Liver (tissue), 10 donors: ENCODE results near the gene CDCA5. TPM values are rescaled to one million over a fixed set of nuclear protein-coding genes. Genes with fewer than 3 reads are reported as not detected.

Source experiments
- DNase-seq: peaks from one replicate; pipeline ENCODE4 v3.0.0-alpha.2; 2017; ENCODE audit warnings: low spot score
- H3K27ac ChIP-seq, 2 donors: one replicate each; pipeline ENCODE4 v1.7.0; 2013; ENCODE audit warnings: inconsistent platforms in 2 of 2, low read length in 2 of 2, control low read depth in 1 of 2, low read depth in 1 of 2, mild to moderate bottlenecking in 1 of 2
- H3K27me3 ChIP-seq, 4 donors: one replicate each; pipeline versions ENCODE4 v1.6.1 to v1.7.0; 2013; ENCODE audit warnings: low read length in 3 of 4, inconsistent platforms in 1 of 4, mild to moderate bottlenecking in 1 of 4, moderate library complexity in 1 of 4; ENCODE audit not compliant: control insufficient read depth in 4 of 4, insufficient read depth in 4 of 4
- H3K36me3 ChIP-seq, 4 donors: one replicate each; pipeline versions ENCODE4 v1.6.1 to v1.7.0; 2013; ENCODE audit warnings: low read length in 3 of 4, mild to moderate bottlenecking in 3 of 4, low read depth in 1 of 4, moderate library complexity in 1 of 4; ENCODE audit not compliant: control insufficient read depth in 4 of 4, insufficient read depth in 3 of 4
- H3K4me1 ChIP-seq, 4 donors: one replicate each; pipeline versions ENCODE4 v1.6.1 to v1.7.0; 2013; ENCODE audit warnings: low read length in 3 of 4, mild to moderate bottlenecking in 3 of 4, moderate library complexity in 1 of 4; ENCODE audit not compliant: control insufficient read depth in 4 of 4, insufficient read depth in 4 of 4
- H3K4me3 ChIP-seq, 3 donors: one replicate each; pipeline versions ENCODE4 v1.6.1 to v1.7.0; 2013; ENCODE audit warnings: low read length in 3 of 3, control low read depth in 1 of 3, low read depth in 1 of 3, mild to moderate bottlenecking in 1 of 3
- H3K9ac ChIP-seq, 2 donors: one replicate each; pipeline ENCODE4 v1.7.0; 2013; ENCODE audit warnings: low read length in 2 of 2, mild to moderate bottlenecking in 2 of 2, moderate library complexity in 2 of 2, control low read depth in 1 of 2, low read depth in 1 of 2
- H3K9me3 ChIP-seq, 4 donors: one replicate each; pipeline versions ENCODE4 v1.6.1 to v1.7.0; 2013; ENCODE audit warnings: low read length in 3 of 4; ENCODE audit not compliant: control insufficient read depth in 4 of 4
- FOXA1 ChIP-seq: IDR thresholded peaks from 2 replicates; pipeline ENCODE4 v1.6.1; 2016; ENCODE audit warnings: antibody characterized with exemption
- FOXA2 ChIP-seq: IDR thresholded peaks from 2 replicates; pipeline ENCODE4 v1.6.1; 2016; ENCODE audit warnings: antibody characterized with exemption
- GABPA ChIP-seq, 2 donors: IDR thresholded peaks in 1 of 2; conservative IDR thresholded peaks in 1 of 2; 2 replicates each; pipeline ENCODE4 v1.6.1; 2016; ENCODE audit warnings: antibody characterized with exemption in 2 of 2, mild to moderate bottlenecking in 1 of 2, moderate library complexity in 1 of 2
- HNF4A ChIP-seq, 2 donors: conservative IDR thresholded peaks; 2 replicates each; pipeline ENCODE4 v1.6.1; 2016; ENCODE audit warnings: antibody characterized with exemption in 2 of 2, mild to moderate bottlenecking in 2 of 2
- HNF4G ChIP-seq: IDR thresholded peaks from 2 replicates; pipeline ENCODE4 v1.6.1; 2016; ENCODE audit warnings: antibody characterized with exemption
- JUND ChIP-seq, 2 donors: IDR thresholded peaks; 2 replicates each; pipeline ENCODE4 v1.6.1; 2016; ENCODE audit warnings: antibody characterized with exemption in 2 of 2
- NR2F2 ChIP-seq: IDR thresholded peaks from 2 replicates; pipeline ENCODE4 v1.6.1; 2016; ENCODE audit warnings: antibody characterized with exemption
- RAD21 ChIP-seq, 2 donors: IDR thresholded peaks; 2 replicates each; pipeline ENCODE4 v1.6.1; 2016; ENCODE audit warnings: antibody characterized with exemption in 2 of 2, mild to moderate bottlenecking in 2 of 2
- RXRA ChIP-seq, 2 donors: IDR thresholded peaks; 2 replicates each; pipeline ENCODE4 v1.6.1; 2017 to 2018; ENCODE audit warnings: antibody characterized with exemption in 2 of 2, mild to moderate bottlenecking in 1 of 2
- SP1 ChIP-seq: IDR thresholded peaks from 2 replicates; pipeline ENCODE4 v1.6.1; 2018; ENCODE audit warnings: antibody characterized with exemption, mild to moderate bottlenecking
- TAF1 ChIP-seq: conservative IDR thresholded peaks from 2 replicates; pipeline ENCODE4 v1.6.1; 2016; ENCODE audit warnings: antibody characterized with exemption, mild to moderate bottlenecking
- YY1 ChIP-seq: IDR thresholded peaks from 2 replicates; pipeline ENCODE4 v1.6.1; 2016; ENCODE audit warnings: antibody characterized with exemption, mild to moderate bottlenecking
- WGBS: extraction: QIAGEN DNeasy Blood & Tissue Kit; methylation state at CpG from one replicate; pipeline ENCODE4 v1.1.7; 2013; 5-methylcytosine and 5-hydroxymethylcytosine counted together
- polyA plus RNA-seq, 2 donors: library from polyadenylated mRNA; stranded (reverse) in 1 of 2; unstranded in 1 of 2; fragments of 200-250 nt in 1 of 2; fragments of >200 nt in 1 of 2; fragmentation: Nextera tagmentation in 1 of 2; extraction: Ambion mirVana in 1 of 2; gene quantifications; one replicate each; pipeline versions ENCODE4 v1.2.1 to v1.2.3, GENCODE V29; 2013 to 2015
- small RNA-seq: library from RNA; depleted of rRNA; stranded (forward); fragments of <200 nt; gene quantifications from one replicate; pipeline ENCODE3, GENCODE V24; 2014
- total RNA-seq, 2 donors: library from RNA; depleted of rRNA; stranded (reverse); fragments of >200 nt; gene quantifications; one replicate each; pipeline ENCODE4 v1.2.3, GENCODE V29; 2014
- TF ChIP-seq, protein P1 (sequence below): IDR thresholded peaks from 2 replicates; pipeline ENCODE4 v1.6.1; 2016; ENCODE audit warnings: antibody characterized with exemption, mild to moderate bottlenecking
- TF ChIP-seq, protein P2 (sequence below): IDR thresholded peaks from 2 replicates; pipeline ENCODE4 v1.6.1; 2016; ENCODE audit warnings: antibody characterized with exemption
- TF ChIP-seq, protein P3 (sequence below): IDR thresholded peaks from 2 replicates; pipeline ENCODE4 v1.6.1; 2016; ENCODE audit warnings: antibody characterized with exemption
- TF ChIP-seq, protein P4 (sequence below): IDR thresholded peaks from 2 replicates; pipeline ENCODE4 v1.6.1; 2016; ENCODE audit warnings: antibody characterized with exemption
- TF ChIP-seq, protein P5 (sequence below): fragments of 150-350 bp; IDR thresholded peaks from 2 replicates; pipeline ENCODE4 v1.5.1; 2017; ENCODE audit warnings: improper control_type of control experiment, low read depth, low read length; ENCODE audit not compliant: missing input control
- donor health status: healthy.
- donor health status: healthy.
- donor health status: healthy.
- donor health status: healthy.
- donor health status: healthy.

The CDCA5 gene
- total and polyA plus RNA-seq, 4 donors: 0.17 to 12.0 (median 1.7) TPM

DNA sequence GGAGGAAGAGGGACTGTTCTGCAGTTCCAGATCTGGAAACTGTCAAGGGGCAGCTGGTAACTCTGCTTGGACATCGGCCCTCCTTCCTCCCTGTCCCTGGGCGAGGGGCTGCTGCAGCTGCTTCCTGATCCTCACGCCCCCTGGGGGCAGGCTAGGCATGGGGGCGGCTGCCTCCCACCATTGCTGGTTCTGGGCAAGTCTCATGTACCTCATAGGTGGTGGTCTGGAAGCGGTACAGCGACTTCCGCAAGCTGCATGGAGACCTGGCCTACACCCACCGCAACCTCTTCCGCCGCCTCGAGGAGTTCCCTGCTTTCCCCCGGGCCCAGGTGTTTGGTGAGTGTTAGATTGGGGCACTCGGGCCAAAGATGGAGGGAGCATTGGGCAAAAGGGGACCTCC lies 51.6 kb downstream of the CDCA5 start:
- WGBS: 87% methylated on average over 13 of the region's 13 CpGs
- no peak for TF ChIP-seq FOXA1
- TF ChIP-seq HNF4A (conservative IDR thresholded peaks at IDR 0.05): no peak
- TF ChIP-seq RXRA (IDR thresholded peaks at IDR 0.05): no peak
- no peak for TF ChIP-seq HNF4G
- TF ChIP-seq, protein P1, sequence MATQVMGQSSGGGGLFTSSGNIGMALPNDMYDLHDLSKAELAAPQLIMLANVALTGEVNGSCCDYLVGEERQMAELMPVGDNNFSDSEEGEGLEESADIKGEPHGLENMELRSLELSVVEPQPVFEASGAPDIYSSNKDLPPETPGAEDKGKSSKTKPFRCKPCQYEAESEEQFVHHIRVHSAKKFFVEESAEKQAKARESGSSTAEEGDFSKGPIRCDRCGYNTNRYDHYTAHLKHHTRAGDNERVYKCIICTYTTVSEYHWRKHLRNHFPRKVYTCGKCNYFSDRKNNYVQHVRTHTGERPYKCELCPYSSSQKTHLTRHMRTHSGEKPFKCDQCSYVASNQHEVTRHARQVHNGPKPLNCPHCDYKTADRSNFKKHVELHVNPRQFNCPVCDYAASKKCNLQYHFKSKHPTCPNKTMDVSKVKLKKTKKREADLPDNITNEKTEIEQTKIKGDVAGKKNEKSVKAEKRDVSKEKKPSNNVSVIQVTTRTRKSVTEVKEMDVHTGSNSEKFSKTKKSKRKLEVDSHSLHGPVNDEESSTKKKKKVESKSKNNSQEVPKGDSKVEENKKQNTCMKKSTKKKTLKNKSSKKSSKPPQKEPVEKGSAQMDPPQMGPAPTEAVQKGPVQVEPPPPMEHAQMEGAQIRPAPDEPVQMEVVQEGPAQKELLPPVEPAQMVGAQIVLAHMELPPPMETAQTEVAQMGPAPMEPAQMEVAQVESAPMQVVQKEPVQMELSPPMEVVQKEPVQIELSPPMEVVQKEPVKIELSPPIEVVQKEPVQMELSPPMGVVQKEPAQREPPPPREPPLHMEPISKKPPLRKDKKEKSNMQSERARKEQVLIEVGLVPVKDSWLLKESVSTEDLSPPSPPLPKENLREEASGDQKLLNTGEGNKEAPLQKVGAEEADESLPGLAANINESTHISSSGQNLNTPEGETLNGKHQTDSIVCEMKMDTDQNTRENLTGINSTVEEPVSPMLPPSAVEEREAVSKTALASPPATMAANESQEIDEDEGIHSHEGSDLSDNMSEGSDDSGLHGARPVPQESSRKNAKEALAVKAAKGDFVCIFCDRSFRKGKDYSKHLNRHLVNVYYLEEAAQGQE: no peak
- no peak for TF ChIP-seq NR2F2
- TF ChIP-seq TAF1: no peak
- no peak for TF ChIP-seq RAD21 (IDR thresholded peaks at IDR 0.05)
- TF ChIP-seq, protein P2, sequence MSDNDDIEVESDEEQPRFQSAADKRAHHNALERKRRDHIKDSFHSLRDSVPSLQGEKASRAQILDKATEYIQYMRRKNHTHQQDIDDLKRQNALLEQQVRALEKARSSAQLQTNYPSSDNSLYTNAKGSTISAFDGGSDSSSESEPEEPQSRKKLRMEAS: no peak
- no peak for TF ChIP-seq GABPA (IDR thresholded peaks at IDR 0.05 in 1 of 2, conservative IDR thresholded peaks at IDR 0.05 in 1 of 2)
- TF ChIP-seq, protein P3, sequence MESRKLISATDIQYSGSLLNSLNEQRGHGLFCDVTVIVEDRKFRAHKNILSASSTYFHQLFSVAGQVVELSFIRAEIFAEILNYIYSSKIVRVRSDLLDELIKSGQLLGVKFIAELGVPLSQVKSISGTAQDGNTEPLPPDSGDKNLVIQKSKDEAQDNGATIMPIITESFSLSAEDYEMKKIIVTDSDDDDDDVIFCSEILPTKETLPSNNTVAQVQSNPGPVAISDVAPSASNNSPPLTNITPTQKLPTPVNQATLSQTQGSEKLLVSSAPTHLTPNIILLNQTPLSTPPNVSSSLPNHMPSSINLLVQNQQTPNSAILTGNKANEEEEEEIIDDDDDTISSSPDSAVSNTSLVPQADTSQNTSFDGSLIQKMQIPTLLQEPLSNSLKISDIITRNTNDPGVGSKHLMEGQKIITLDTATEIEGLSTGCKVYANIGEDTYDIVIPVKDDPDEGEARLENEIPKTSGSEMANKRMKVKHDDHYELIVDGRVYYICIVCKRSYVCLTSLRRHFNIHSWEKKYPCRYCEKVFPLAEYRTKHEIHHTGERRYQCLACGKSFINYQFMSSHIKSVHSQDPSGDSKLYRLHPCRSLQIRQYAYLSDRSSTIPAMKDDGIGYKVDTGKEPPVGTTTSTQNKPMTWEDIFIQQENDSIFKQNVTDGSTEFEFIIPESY: no peak
- TF ChIP-seq YY1: no peak
- TF ChIP-seq, protein P4, sequence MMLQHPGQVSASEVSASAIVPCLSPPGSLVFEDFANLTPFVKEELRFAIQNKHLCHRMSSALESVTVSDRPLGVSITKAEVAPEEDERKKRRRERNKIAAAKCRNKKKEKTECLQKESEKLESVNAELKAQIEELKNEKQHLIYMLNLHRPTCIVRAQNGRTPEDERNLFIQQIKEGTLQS: no peak
- TF ChIP-seq, protein P5, sequence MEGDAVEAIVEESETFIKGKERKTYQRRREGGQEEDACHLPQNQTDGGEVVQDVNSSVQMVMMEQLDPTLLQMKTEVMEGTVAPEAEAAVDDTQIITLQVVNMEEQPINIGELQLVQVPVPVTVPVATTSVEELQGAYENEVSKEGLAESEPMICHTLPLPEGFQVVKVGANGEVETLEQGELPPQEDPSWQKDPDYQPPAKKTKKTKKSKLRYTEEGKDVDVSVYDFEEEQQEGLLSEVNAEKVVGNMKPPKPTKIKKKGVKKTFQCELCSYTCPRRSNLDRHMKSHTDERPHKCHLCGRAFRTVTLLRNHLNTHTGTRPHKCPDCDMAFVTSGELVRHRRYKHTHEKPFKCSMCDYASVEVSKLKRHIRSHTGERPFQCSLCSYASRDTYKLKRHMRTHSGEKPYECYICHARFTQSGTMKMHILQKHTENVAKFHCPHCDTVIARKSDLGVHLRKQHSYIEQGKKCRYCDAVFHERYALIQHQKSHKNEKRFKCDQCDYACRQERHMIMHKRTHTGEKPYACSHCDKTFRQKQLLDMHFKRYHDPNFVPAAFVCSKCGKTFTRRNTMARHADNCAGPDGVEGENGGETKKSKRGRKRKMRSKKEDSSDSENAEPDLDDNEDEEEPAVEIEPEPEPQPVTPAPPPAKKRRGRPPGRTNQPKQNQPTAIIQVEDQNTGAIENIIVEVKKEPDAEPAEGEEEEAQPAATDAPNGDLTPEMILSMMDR: no peak
- TF ChIP-seq FOXA2: no peak
- no peak for TF ChIP-seq JUND (IDR thresholded peaks at IDR 0.05)
- no peak for TF ChIP-seq SP1
- H3K27me3 ChIP-seq: no peaks in the 10 kb centered on the region
- no peak overlapping the region for H3K4me3 ChIP-seq
- no peaks in the 10 kb centered on the region for H3K9me3 ChIP-seq
- H3K4me1 ChIP-seq: peaks cover 0 to 14% (median 8%) of the 10 kb centered on the region in 4 donors
- H3K27ac ChIP-seq: no peak overlapping the region
- peaks cover 3 to 33% (median 12%) of the 10 kb centered on the region in 4 donors for H3K36me3 ChIP-seq
- no peak for DNase-seq
- no peak overlapping the region for H3K9ac ChIP-seq

Small RNA genes within 50 kb of the gene (small RNA-seq; reads per million reads assigned to genes)
- gene SNX15: not detected

Other genes starting within 250 kb of the CDCA5 start
- 1 to 10 TPM in 1 of 2 donors, under 1 TPM in 1; 0.75 to 1.2 TPM for gene CDC42BPG, start 239.4 kb downstream of the CDCA5 start, total RNA-seq
- gene CDC42BPG, start 239.4 kb downstream of the CDCA5 start, polyA plus RNA-seq: under 1 TPM; 0.18 to 0.40 TPM
- gene EHD1, start 205.4 kb downstream of the CDCA5 start, total RNA-seq: 10 to 100 TPM; 27.3 to 36.4 TPM
- gene EHD1, start 205.4 kb downstream of the CDCA5 start, polyA plus RNA-seq: 10 to 100 TPM in 1 of 2 donors, 1 to 10 TPM in 1; 8.3 to 11.1 TPM
- 10 to 100 TPM; 18.3 to 27.8 TPM for gene ATG2A, start 166.8 kb downstream of the CDCA5 start, total RNA-seq
- gene ATG2A, start 166.8 kb downstream of the CDCA5 start, polyA plus RNA-seq: 10 to 100 TPM; 15.6 to 34.1 TPM
- gene PPP2R5B, start 159.4 kb downstream of the CDCA5 start, total RNA-seq: 1 to 10 TPM; 5.3 to 6.6 TPM
- gene PPP2R5B, start 159.4 kb downstream of the CDCA5 start, polyA plus RNA-seq: 1 to 10 TPM; 2.9 to 4.9 TPM
- gene GPHA2, start 148.1 kb downstream of the CDCA5 start, total RNA-seq: not detected
- not detected for gene GPHA2, start 148.1 kb downstream of the CDCA5 start, polyA plus RNA-seq
- not detected for gene MAJIN, start 111.9 kb downstream of the CDCA5 start, total RNA-seq
- gene MAJIN, start 111.9 kb downstream of the CDCA5 start, polyA plus RNA-seq: under 1 TPM; 0.09 to 0.31 TPM
- 1 to 10 TPM in 1 of 2 donors, under 1 TPM in 1; 0.51 to 1.2 TPM for gene BATF2, start 87.1 kb downstream of the CDCA5 start, total RNA-seq
- gene BATF2, start 87.1 kb downstream of the CDCA5 start, polyA plus RNA-seq: 1 to 10 TPM; 1.6 to 3.2 TPM
- 10 to 100 TPM; 10.8 to 17.1 TPM for gene ARL2, start 69.9 kb downstream of the CDCA5 start, total RNA-seq
- 10 to 100 TPM; 12.9 to 19.5 TPM for gene ARL2, start 69.9 kb downstream of the CDCA5 start, polyA plus RNA-seq
- 1 to 10 TPM; 4.5 to 7.2 TPM for gene SNX15, start 56.6 kb downstream of the CDCA5 start, total RNA-seq
- gene SNX15, start 56.6 kb downstream of the CDCA5 start, polyA plus RNA-seq: 1 to 10 TPM; 4.8 to 6.7 TPM
- 1 to 10 TPM; 3.8 to 7.9 TPM for gene SAC3D1, start 42.8 kb downstream of the CDCA5 start, total RNA-seq
- gene SAC3D1, start 42.8 kb downstream of the CDCA5 start, polyA plus RNA-seq: 1 to 10 TPM; 6.1 to 7.4 TPM
- 1 to 10 TPM; 1.2 to 2.1 TPM for gene NAALADL1, start 25.5 kb downstream of the CDCA5 start, total RNA-seq
- gene NAALADL1, start 25.5 kb downstream of the CDCA5 start, polyA plus RNA-seq: 1 to 10 TPM; 1.6 to 1.7 TPM
- 10 to 100 TPM; 12.3 to 14.4 TPM for gene ZFPL1, start 182 bp upstream of the CDCA5 start, total RNA-seq
- gene ZFPL1, start 182 bp upstream of the CDCA5 start, polyA plus RNA-seq: 10 to 100 TPM; 18.1 to 19.2 TPM
- gene VPS51, start 12.2 kb upstream of the CDCA5 start, total RNA-seq: 100 to 1,000 TPM; 102 to 158 TPM
- 10 to 100 TPM; 33.2 to 66.0 TPM for gene VPS51, start 12.2 kb upstream of the CDCA5 start, polyA plus RNA-seq
- 100 to 1,000 TPM in 1 of 2 donors, 10 to 100 TPM in 1; 69.4 to 337 TPM for gene TM7SF2, start 27.8 kb upstream of the CDCA5 start, total RNA-seq
- 100 to 1,000 TPM in 1 of 2 donors, 10 to 100 TPM in 1; 39.0 to 109 TPM for gene TM7SF2, start 27.8 kb upstream of the CDCA5 start, polyA plus RNA-seq
- gene ZNHIT2, start 33.7 kb upstream of the CDCA5 start, total RNA-seq: 1 to 10 TPM; 2.2 to 4.9 TPM
- 10 to 100 TPM in 1 of 2 donors, 1 to 10 TPM in 1; 7.4 to 13.9 TPM for gene ZNHIT2, start 33.7 kb upstream of the CDCA5 start, polyA plus RNA-seq
- 100 to 1,000 TPM; 199 to 332 TPM for gene FAU, start 38.1 kb upstream of the CDCA5 start, total RNA-seq
- 100 to 1,000 TPM; 393 to 535 TPM for gene FAU, start 38.1 kb upstream of the CDCA5 start, polyA plus RNA-seq
- gene MRPL49, start 38.3 kb upstream of the CDCA5 start, total RNA-seq: 10 to 100 TPM; 31.7 to 39.2 TPM
- gene MRPL49, start 38.3 kb upstream of the CDCA5 start, polyA plus RNA-seq: 10 to 100 TPM; 31.1 to 47.2 TPM
- 100 to 1,000 TPM in 1 of 2 donors, 10 to 100 TPM in 1; 19.9 to 210 TPM for gene SYVN1, start 50.5 kb upstream of the CDCA5 start, total RNA-seq
- 10 to 100 TPM; 41.1 to 72.1 TPM for gene SYVN1, start 50.5 kb upstream of the CDCA5 start, polyA plus RNA-seq
- gene SPDYC, start 86.2 kb upstream of the CDCA5 start, total RNA-seq: under 1 TPM in 1 of 2 donors, not detected in 1; 0.08 TPM
- 1 to 10 TPM in 1 of 2 donors, under 1 TPM in 1; 0.52 to 1.1 TPM for gene SPDYC, start 86.2 kb upstream of the CDCA5 start, polyA plus RNA-seq
- gene CAPN1, start 97.9 kb upstream of the CDCA5 start, total RNA-seq: 100 to 1,000 TPM in 1 of 2 donors, 10 to 100 TPM in 1; 81.7 to 183 TPM
- gene CAPN1, start 97.9 kb upstream of the CDCA5 start, polyA plus RNA-seq: 10 to 100 TPM; 39.6 to 48.4 TPM
- 1 to 10 TPM; 4.9 to 6.1 TPM for gene POLA2, start 177.9 kb upstream of the CDCA5 start, total RNA-seq
- gene POLA2, start 177.9 kb upstream of the CDCA5 start, polyA plus RNA-seq: 1 to 10 TPM; 1.5 TPM
- 1 to 10 TPM; 1.9 to 3.4 TPM for gene CDC42EP2, start 230.8 kb upstream of the CDCA5 start, total RNA-seq
- gene CDC42EP2, start 230.8 kb upstream of the CDCA5 start, polyA plus RNA-seq: 1 to 10 TPM; 1.8 to 2.0 TPM
- gene DPF2, start 249.8 kb upstream of the CDCA5 start, total RNA-seq: 10 to 100 TPM; 12.8 to 14.8 TPM
- 10 to 100 TPM in 1 of 2 donors, 1 to 10 TPM in 1; 9.2 to 10.0 TPM for gene DPF2, start 249.8 kb upstream of the CDCA5 start, polyA plus RNA-seq